ENCODE results near the gene FAM83C. TPM values are rescaled to one million over a fixed set of nuclear protein-coding genes. Genes with fewer than 3 reads are reported as not detected.

Gene FAM83C
- total RNA-seq, 1 experiment from 2014 or later, result not detected

GRCh38 chr20:35243986-35244385 lies 48.2 kb downstream of the FAM83C start:
- Mint-ChIP-seq H3K27ac (ENCODE audit: low read depth, unreplicated experiment) (no peak overlapping the region), H3K27me3 (ENCODE audit: insufficient read depth, unreplicated experiment) (peaks cover 32% of the 10 kb centered on the region), H3K4me1 (ENCODE audit: insufficient read depth, unreplicated experiment) (no peaks in the 10 kb centered on the region), H3K9me3 (ENCODE audit: unreplicated experiment) (no peaks in the 10 kb centered on the region), H3K36me3 (ENCODE audit: insufficient read depth, unreplicated experiment) (no peaks in the 10 kb centered on the region), H3K4me3 (ENCODE audit: unreplicated experiment) (no peak overlapping the region)
- POLR2A ChIA-PET, result interaction anchor here (1.0 to 1.5 kb wide), 2 partner anchors 11 to 13 kb away, joined by 3 to 5 read pairs; no protein-coding TSS in a partner anchor
- TF ChIP-seq CTCF (IDR thresholded peaks at IDR 0.05; ENCODE audit: unreplicated experiment), result no peak
- intact Hi-C loops (cut with micrococcal nuclease), result no loop called here
- CTCF ChIA-PET, result interaction anchor here (0.6 to 1.5 kb wide), 3 partner anchors 26 to 373 kb away, joined by 3 to 8 read pairs (median 4); no protein-coding TSS in a partner anchor
- no peak for DNase-seq (ENCODE audit: unreplicated experiment)
- BruUV-seq (replicated peaks), result no TSS peak

- no peaks in the 10 kb centered on the region for H3K9me3 Mint-ChIP-seq (ENCODE audit: unreplicated experiment)
- ChIA-PET POLR2A (no interaction called here), CTCF (interaction anchor here (0.8 to 1.5 kb wide), 2 partner anchors 26 to 499 kb away, joined by 3 to 8 read pairs; no protein-coding TSS in a partner anchor)
- H3K4me3 Mint-ChIP-seq (ENCODE audit: unreplicated experiment), result no peak overlapping the region
- no peaks in the 10 kb centered on the region for H3K36me3 Mint-ChIP-seq (ENCODE audit: insufficient read depth, unreplicated experiment)
- no peaks in the 10 kb centered on the region for H3K4me1 Mint-ChIP-seq (ENCODE audit: insufficient read depth, unreplicated experiment)
- intact Hi-C loops (cut with micrococcal nuclease), result no loop called here
- DNase-seq (ENCODE audit: unreplicated experiment), result no peak
- H3K27ac Mint-ChIP-seq (ENCODE audit: low read depth, unreplicated experiment), result no peak overlapping the region
- peaks cover 38% of the 10 kb centered on the region for H3K27me3 Mint-ChIP-seq (ENCODE audit: insufficient read depth, unreplicated experiment)
- BruUV-seq (replicated peaks), result no TSS peak
- no peak for TF ChIP-seq CTCF (IDR thresholded peaks at IDR 0.05; ENCODE audit: unreplicated experiment)
These were observed 48.9 kb downstream of the FAM83C start for GRCh38 chr20:35243317-35243716.

- intact Hi-C loops (cut with micrococcal nuclease), result no loop called here
- Mint-ChIP-seq H3K9me3 (ENCODE audit: unreplicated experiment) (no peaks in the 10 kb centered on the region), H3K27ac (ENCODE audit: low read depth, unreplicated experiment) (no peak overlapping the region), H3K27me3 (ENCODE audit: insufficient read depth, unreplicated experiment) (peaks cover 49% of the 10 kb centered on the region), H3K36me3 (ENCODE audit: insufficient read depth, unreplicated experiment) (no peaks in the 10 kb centered on the region), H3K4me3 (ENCODE audit: unreplicated experiment) (no peak overlapping the region), H3K4me1 (ENCODE audit: insufficient read depth, unreplicated experiment) (no peaks in the 10 kb centered on the region)
- ChIA-PET POLR2A (interaction anchor here (0.6 to 0.9 kb wide), 2 partner anchors 11 to 37 kb away, joined by 3 read pairs; no protein-coding TSS in a partner anchor), CTCF (interaction anchor here (1.1 kb wide), 1 partner anchor 145 kb away, joined by 3 read pairs; no protein-coding TSS in a partner anchor)
- no TSS peak for BruUV-seq (replicated peaks)
- TF ChIP-seq CTCF (IDR thresholded peaks at IDR 0.05; ENCODE audit: unreplicated experiment), result no peak
- no peak for DNase-seq (ENCODE audit: unreplicated experiment)
These were observed 51.4 kb downstream of the FAM83C start for GRCh38 chr20:35240811-35241293.

- no peak for TF ChIP-seq CTCF (IDR thresholded peaks at IDR 0.05; ENCODE audit: unreplicated experiment)
- no peaks in the 10 kb centered on the region for H3K9me3 Mint-ChIP-seq (ENCODE audit: unreplicated experiment)
- ChIA-PET CTCF (interaction anchor here (1.0 to 1.1 kb wide), 2 partner anchors 29 to 144 kb away, joined by 3 to 8 read pairs; no protein-coding TSS in a partner anchor), POLR2A (interaction anchor here (0.6 to 0.9 kb wide), 2 partner anchors 11 to 36 kb away, joined by 3 read pairs; no protein-coding TSS in a partner anchor)
- H3K27ac Mint-ChIP-seq (ENCODE audit: low read depth, unreplicated experiment), result no peak overlapping the region
- H3K4me3 Mint-ChIP-seq (ENCODE audit: unreplicated experiment), result no peak overlapping the region
- peaks cover 49% of the 10 kb centered on the region for H3K27me3 Mint-ChIP-seq (ENCODE audit: insufficient read depth, unreplicated experiment)
- H3K36me3 Mint-ChIP-seq (ENCODE audit: insufficient read depth, unreplicated experiment), result no peaks in the 10 kb centered on the region
- H3K4me1 Mint-ChIP-seq (ENCODE audit: insufficient read depth, unreplicated experiment), result no peaks in the 10 kb centered on the region
- no peak for DNase-seq (ENCODE audit: unreplicated experiment)
- intact Hi-C loops (cut with micrococcal nuclease), result no loop called here
- BruUV-seq (replicated peaks), result no TSS peak
These were observed 52.0 kb downstream of the FAM83C start for GRCh38 chr20:35240083-35240810.
